ENCODE data around the gene STX4. TPM values are rescaled to one million over a fixed set of nuclear protein-coding genes. Genes with fewer than 3 reads are reported as not detected.

The STX4 gene
- total RNA-seq, 4 donors from 2014 or later = 26.8 to 47.6 (median 39.9) TPM

GRCh38 chr16:30985401-30986128, 47.8 kb upstream of the STX4 start:
- WGBS, 2 donors = 36 to 59% methylated on average over 13 to 19 of the region's 20 CpGs
- peak overlapping the region in 2 of 3 donors; percentile 6 to 27 for H3K4me3 ChIP-seq (replicated peaks in 1 of 3)
- H3K27me3 ChIP-seq = no peaks in the 10 kb centered on the region
- TF ChIP-seq POLR2A (IDR thresholded peaks at IDR 0.05) = no peak
- peak in 1 of 6 experiments; percentile 11 for TF ChIP-seq CTCF (IDR thresholded peaks at IDR 0.05)
- peak; percentile 80 to 81 for DNase-seq
- peaks cover 23 to 24% of the 10 kb centered on the region in 2 donors for H3K36me3 ChIP-seq
- intact Hi-C loops (cut with DNase I) = loop anchor here (2.0 to 10.0 kb wide), 4 partner anchors 159 to 879 kb away; partner anchors contain the start of gene ZNF843
- peak overlapping the region in 1 of 3 donors; percentile 31 for H3K27ac ChIP-seq
- peaks cover 8 to 12% of the 10 kb centered on the region in 2 donors for H3K4me1 ChIP-seq
- H3K9me3 ChIP-seq = no peaks in the 10 kb centered on the region

GRCh38 chr16:30986129-30986991, 47.0 kb upstream of the STX4 start:
- Histone ChIP-seq H3K9me3 (no peaks in the 10 kb centered on the region), H3K27me3 (no peaks in the 10 kb centered on the region), H3K4me1 (peaks cover 8 to 12% of the 10 kb centered on the region in 2 donors), H3K36me3 (peaks cover 15 to 16% of the 10 kb centered on the region in 2 donors), H3K27ac (no peak overlapping the region), H3K4me3 (replicated peaks in 1 of 3) (no peak overlapping the region)
- WGBS, 2 donors = 92 to 95% methylated on average over 17 to 23 of the region's 29 CpGs
- no peak for DNase-seq
- no peak for TF ChIP-seq CTCF (IDR thresholded peaks at IDR 0.05)
- no peak for TF ChIP-seq POLR2A (IDR thresholded peaks at IDR 0.05)
- intact Hi-C loops (cut with DNase I) = loop anchor here (5.0 to 10.0 kb wide), 3 partner anchors 158 to 878 kb away; no protein-coding TSS in a partner anchor

GRCh38 chr16:30987581-30988190, 45.7 kb upstream of the STX4 start:
- Histone ChIP-seq H3K36me3 (peaks cover 10% of the 10 kb centered on the region in 2 donors), H3K27ac (no peak overlapping the region), H3K27me3 (no peaks in the 10 kb centered on the region), H3K4me1 (peaks cover 8 to 12% of the 10 kb centered on the region in 2 donors), H3K9me3 (no peaks in the 10 kb centered on the region), H3K4me3 (replicated peaks in 1 of 3) (no peak overlapping the region)
- 96 to 99% methylated on average over 9 to 22 of the region's 30 CpGs for WGBS, 2 donors
- TF ChIP-seq CTCF (IDR thresholded peaks at IDR 0.05) (no peak), POLR2A (IDR thresholded peaks at IDR 0.05) (no peak)
- intact Hi-C loops (cut with DNase I) = loop anchor here (5.0 to 10.0 kb wide), 3 partner anchors 157 to 877 kb away; no protein-coding TSS in a partner anchor
- no peak for DNase-seq

GRCh38 chr16:30989469-30990047, 43.8 kb upstream of the STX4 start:
- Histone ChIP-seq H3K36me3 (no peaks in the 10 kb centered on the region), H3K27me3 (no peaks in the 10 kb centered on the region), H3K4me1 (peaks cover 8 to 12% of the 10 kb centered on the region in 2 donors), H3K27ac (no peak overlapping the region), H3K4me3 (replicated peaks in 1 of 3) (no peak overlapping the region), H3K9me3 (no peaks in the 10 kb centered on the region)
- TF ChIP-seq CTCF (IDR thresholded peaks at IDR 0.05) (no peak), POLR2A (IDR thresholded peaks at IDR 0.05) (no peak)
- WGBS, 2 donors = 86 to 87% methylated on average over 21 to 23 of the region's 23 CpGs
- no peak for DNase-seq
- intact Hi-C loops (cut with DNase I) = loop anchor here (5.0 to 10.0 kb wide), 3 partner anchors 155 to 875 kb away; no protein-coding TSS in a partner anchor

Measured in thyroid gland (tissue), 4 donors.